Measurements from ENCODE around the gene MRPS14. TPM values are rescaled to one million over a fixed set of nuclear protein-coding genes. Genes with fewer than 3 reads are reported as not detected.
A peak's percentile ranks its signal among the peaks of the same experiment; 100 is the strongest.

The MRPS14 gene
- total and polyA plus RNA-seq, 2 experiments from 2014 or later: 26.5 to 65.8 TPM

- no peaks in the 10 kb centered on the region for H3K4me1 ChIP-seq (ENCODE audit: insufficient read depth)
- H3K4me2 ChIP-seq: no peak overlapping the region
- no peaks in the 10 kb centered on the region for H4K20me1 ChIP-seq (ENCODE audit: insufficient read depth, poor library complexity, severe bottlenecking)
- no peaks in the 10 kb centered on the region for H3K79me2 ChIP-seq
- H3K27me3 ChIP-seq: no peaks in the 10 kb centered on the region
- H3K9me2 ChIP-seq (replicated peaks; ENCODE audit: insufficient read depth): no peaks in the 10 kb centered on the region
- no peak for TF ChIP-seq EZH2phosphoT487 (IDR thresholded peaks at IDR 0.05; ENCODE audit: low read depth, severe bottlenecking, unreplicated experiment)
- TF ChIP-seq EZH2 (IDR thresholded peaks at IDR 0.05; ENCODE audit: borderline replicate concordance): no peak
- TF ChIP-seq CTCF (IDR thresholded peaks at IDR 0.05; ENCODE audit: poor library complexity): no peak
- DNase-seq (ENCODE audit: low spot score): no peak
- no peak overlapping the region for H3K27ac ChIP-seq
- no peak overlapping the region for H2AFZ ChIP-seq
- H3K4me3 ChIP-seq: no peak overlapping the region
- WGBS (ENCODE audit: low lambda C conversion rate, missing lambda C conversion rate): 92% methylated on average over 4 of the region's 4 CpGs
- H3K36me3 ChIP-seq (replicated peaks; ENCODE audit: insufficient read depth, low read depth): no peaks in the 10 kb centered on the region
- H3K9me3 ChIP-seq (ENCODE audit: low read depth): no peaks in the 10 kb centered on the region
Observed at GRCh38 chr1:174984952-174985351, 38.3 kb downstream of the MRPS14 start.

GRCh38 chr1:174982971-174983689 lies 40.1 kb downstream of the MRPS14 start:
- H3K9me2 ChIP-seq (replicated peaks; ENCODE audit: insufficient read depth): no peaks in the 10 kb centered on the region
- DNase-seq (ENCODE audit: low spot score): peak; percentile 69
- no peaks in the 10 kb centered on the region for H4K20me1 ChIP-seq (ENCODE audit: insufficient read depth, poor library complexity, severe bottlenecking)
- H2AFZ ChIP-seq: no peak overlapping the region
- peak; percentile 65 for TF ChIP-seq CTCF (IDR thresholded peaks at IDR 0.05; ENCODE audit: poor library complexity)
- no peak for TF ChIP-seq EZH2 (IDR thresholded peaks at IDR 0.05; ENCODE audit: borderline replicate concordance)
- H3K36me3 ChIP-seq (replicated peaks; ENCODE audit: insufficient read depth, low read depth): no peaks in the 10 kb centered on the region
- H3K4me3 ChIP-seq: no peak overlapping the region
- H3K27me3 ChIP-seq: no peaks in the 10 kb centered on the region
- H3K79me2 ChIP-seq: no peaks in the 10 kb centered on the region
- H3K4me1 ChIP-seq (ENCODE audit: insufficient read depth): no peaks in the 10 kb centered on the region
- no peak overlapping the region for H3K4me2 ChIP-seq
- no peak overlapping the region for H3K27ac ChIP-seq
- H3K9me3 ChIP-seq (ENCODE audit: low read depth): no peaks in the 10 kb centered on the region

GRCh38 chr1:174976436-174977108 lies 46.7 kb downstream of the MRPS14 start:
- H3K4me3 ChIP-seq: no peak overlapping the region
- H3K9me2 ChIP-seq (replicated peaks; ENCODE audit: insufficient read depth): no peaks in the 10 kb centered on the region
- no peak overlapping the region for H3K27ac ChIP-seq
- TF ChIP-seq EZH2phosphoT487 (IDR thresholded peaks at IDR 0.05; ENCODE audit: low read depth, severe bottlenecking, unreplicated experiment): no peak
- TF ChIP-seq EZH2 (IDR thresholded peaks at IDR 0.05; ENCODE audit: borderline replicate concordance): no peak
- no peak for TF ChIP-seq CTCF (IDR thresholded peaks at IDR 0.05; ENCODE audit: poor library complexity)
- 84% methylated on average over 4 of the region's 4 CpGs for WGBS (ENCODE audit: low lambda C conversion rate, missing lambda C conversion rate)
- H3K27me3 ChIP-seq: no peaks in the 10 kb centered on the region
- H3K36me3 ChIP-seq (replicated peaks; ENCODE audit: insufficient read depth, low read depth): no peaks in the 10 kb centered on the region
- no peaks in the 10 kb centered on the region for H3K79me2 ChIP-seq
- no peaks in the 10 kb centered on the region for H3K4me1 ChIP-seq (ENCODE audit: insufficient read depth)
- no peak for DNase-seq (ENCODE audit: low spot score)
- no peaks in the 10 kb centered on the region for H3K9me3 ChIP-seq (ENCODE audit: low read depth)
- no peak overlapping the region for H3K4me2 ChIP-seq
- no peak overlapping the region for H2AFZ ChIP-seq
- H4K20me1 ChIP-seq (ENCODE audit: insufficient read depth, poor library complexity, severe bottlenecking): no peaks in the 10 kb centered on the region
